SU-DHL-6 (cell line): ENCODE measurements around the gene MDH1.

Source experiments
- EZH2phosphoT487 ChIP-seq: fragments of 200-600 bp; sonication (generic), shearing (Covaris generic); conservative IDR thresholded peaks from 2 replicates; pipeline ENCODE4 v1.6.1; 2018; ENCODE audit warnings: mild to moderate bottlenecking, antibody characterized with exemption, low read length, moderate library complexity, mixed read lengths
- TF ChIP-seq, protein P1 (sequence below): fragments of 200-600 bp; sonication (generic); IDR thresholded peaks from one replicate; pipeline ENCODE4 v1.5.1; 2017; ENCODE audit warnings: antibody characterized with exemption, mild to moderate bottlenecking, low read length, moderate library complexity; ENCODE audit not compliant: insufficient read depth, poor library complexity, severe bottlenecking

DNA sequence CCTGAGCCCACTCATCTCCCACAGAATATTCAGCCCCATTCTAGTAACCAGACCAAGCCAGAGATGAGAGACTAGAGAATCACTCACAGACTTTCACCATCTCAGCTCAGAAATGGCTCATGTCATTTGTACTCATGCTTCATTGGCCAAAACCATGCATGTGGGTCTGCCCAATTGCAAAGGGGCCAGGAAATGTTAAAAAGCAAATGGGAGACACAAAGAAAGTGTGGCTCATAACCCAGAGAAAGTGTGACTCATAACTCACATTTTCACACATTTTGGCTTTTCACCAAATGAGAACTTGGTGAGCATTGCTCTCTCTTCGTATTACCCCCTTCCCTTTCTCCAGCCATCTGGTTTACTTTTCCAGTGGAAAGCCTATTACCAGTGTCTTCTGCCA, 66.2 kb downstream of the MDH1 start:
- TF ChIP-seq, protein P1, sequence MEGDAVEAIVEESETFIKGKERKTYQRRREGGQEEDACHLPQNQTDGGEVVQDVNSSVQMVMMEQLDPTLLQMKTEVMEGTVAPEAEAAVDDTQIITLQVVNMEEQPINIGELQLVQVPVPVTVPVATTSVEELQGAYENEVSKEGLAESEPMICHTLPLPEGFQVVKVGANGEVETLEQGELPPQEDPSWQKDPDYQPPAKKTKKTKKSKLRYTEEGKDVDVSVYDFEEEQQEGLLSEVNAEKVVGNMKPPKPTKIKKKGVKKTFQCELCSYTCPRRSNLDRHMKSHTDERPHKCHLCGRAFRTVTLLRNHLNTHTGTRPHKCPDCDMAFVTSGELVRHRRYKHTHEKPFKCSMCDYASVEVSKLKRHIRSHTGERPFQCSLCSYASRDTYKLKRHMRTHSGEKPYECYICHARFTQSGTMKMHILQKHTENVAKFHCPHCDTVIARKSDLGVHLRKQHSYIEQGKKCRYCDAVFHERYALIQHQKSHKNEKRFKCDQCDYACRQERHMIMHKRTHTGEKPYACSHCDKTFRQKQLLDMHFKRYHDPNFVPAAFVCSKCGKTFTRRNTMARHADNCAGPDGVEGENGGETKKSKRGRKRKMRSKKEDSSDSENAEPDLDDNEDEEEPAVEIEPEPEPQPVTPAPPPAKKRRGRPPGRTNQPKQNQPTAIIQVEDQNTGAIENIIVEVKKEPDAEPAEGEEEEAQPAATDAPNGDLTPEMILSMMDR, result no peak
- TF ChIP-seq EZH2phosphoT487, result no peak
